Activated CD8-positive, alpha-beta T cell treated with anti-CD3 and anti-CD28 coated beads, Interleukin-2, amount 10 ng/mL, durations not matched to agents 7 days and 5 days (primary cell): ENCODE data around the gene CACTIN. TPM values are rescaled to one million over a fixed set of nuclear protein-coding genes. Genes with fewer than 3 reads are reported as not detected.
"Not testable (repeated sequence)": the region's sequence is repeated elsewhere in the genome, so short reads cannot be mapped to it uniquely, and the experiment has no call there.

ENCODE experiments used
- ATAC-seq: fragments of 150-1000 bp; cut with Tn5 transposase; one replicate; pipeline ENCODE4 v1.10.0; 2021; ENCODE audit warnings: moderate library complexity
- CTCF ChIA-PET: fragments of 350-600 bp; sonication (Branson Sonifier 250); formaldehyde crosslinking; loops from one replicate; lab custom pipeline; 2021; ENCODE audit warnings: antibody characterized with exemption; lab: Charles Lee
- POLR2A ChIA-PET: fragments of 350-600 bp; sonication (Branson Sonifier 250); formaldehyde crosslinking; loops from one replicate; lab custom pipeline; 2021; ENCODE audit warnings: antibody characterized with exemption; lab: Charles Lee
- DNase-seq: peaks from one replicate; pipeline ENCODE4 v3.0.0-alpha.2; 2020
- H3K27ac Mint-ChIP-seq: one replicate; pipeline ENCODE4 v1.8.0; 2021; ENCODE audit warnings: mild to moderate bottlenecking, mixed read lengths
- H3K27me3 Mint-ChIP-seq: one replicate; pipeline ENCODE4 v1.8.0; 2021; ENCODE audit warnings: low read depth, mixed read lengths
- H3K36me3 Mint-ChIP-seq: one replicate; pipeline ENCODE4 v1.8.0; 2021; ENCODE audit warnings: low read depth, mixed read lengths
- H3K4me1 Mint-ChIP-seq: one replicate; pipeline ENCODE4 v1.8.0; 2021; ENCODE audit warnings: low read depth, mixed read lengths
- H3K4me3 Mint-ChIP-seq: one replicate; pipeline ENCODE4 v1.8.0; 2021; ENCODE audit warnings: mild to moderate bottlenecking, mixed read lengths
- H3K9me3 Mint-ChIP-seq: one replicate; pipeline ENCODE4 v1.8.0; 2022; ENCODE audit warnings: mixed read lengths; ENCODE audit not compliant: insufficient read depth
- total RNA-seq, 2 experiments: library from RNA; stranded (reverse); gene quantifications; one replicate each; pipeline ENCODE4 v1.2.3, GENCODE V29; 2021

CACTIN gene
- total RNA-seq, 2 experiments from 2014 or later: 31.2 to 37.0 TPM

- ATAC-seq (no peak), DNase-seq (no peak)
- H3K4me3 Mint-ChIP-seq: no peak overlapping the region
- H3K36me3 Mint-ChIP-seq: peaks cover 9% of the 10 kb centered on the region
- H3K27ac Mint-ChIP-seq: no peak overlapping the region
- no peaks in the 10 kb centered on the region for H3K9me3 Mint-ChIP-seq
- H3K4me1 Mint-ChIP-seq: peaks cover 16% of the 10 kb centered on the region
- POLR2A ChIA-PET: no interaction called here
- no peaks in the 10 kb centered on the region for H3K27me3 Mint-ChIP-seq
- CTCF ChIA-PET: interaction anchor here (0.6 to 1.6 kb wide), 2 partner anchors 14 to 31 kb away, joined by 3 read pairs; no protein-coding TSS in a partner anchor
Measured at GRCh38 chr19:3575949-3576673, 50.5 kb downstream of the CACTIN start.

GRCh38 chr19:3575260-3575741 lies 51.3 kb downstream of the CACTIN start:
- Mint-ChIP-seq H3K27me3 (no peaks in the 10 kb centered on the region), H3K36me3 (peaks cover 9% of the 10 kb centered on the region), H3K27ac (no peak overlapping the region), H3K9me3 (no peaks in the 10 kb centered on the region), H3K4me1 (peaks cover 16% of the 10 kb centered on the region), H3K4me3 (no peak overlapping the region)
- ChIA-PET CTCF (interaction anchor here (0.6 to 1.6 kb wide), 2 partner anchors 13 to 30 kb away, joined by 3 read pairs; no protein-coding TSS in a partner anchor), POLR2A (interaction anchor here (1.2 kb wide), 1 partner anchor 29 kb away, joined by 3 read pairs; no protein-coding TSS in a partner anchor)
- DNase-seq (peak; percentile 37), ATAC-seq (no peak)

- POLR2A ChIA-PET: interaction anchor here (0.7 kb wide), 2 partner anchors 16 to 952 kb away, joined by 3 to 4 read pairs; no protein-coding TSS in a partner anchor
- Mint-ChIP-seq H3K27me3 (no peaks in the 10 kb centered on the region), H3K4me3 (peak overlapping the region; percentile 76), H3K27ac (peak overlapping the region; percentile 63), H3K36me3 (peaks cover 9% of the 10 kb centered on the region), H3K9me3 (no peaks in the 10 kb centered on the region), H3K4me1 (peaks cover 16% of the 10 kb centered on the region)
- DNase-seq (peak; percentile 93), ATAC-seq (peak; percentile 14)
- CTCF ChIA-PET: interaction anchor here (1.0 to 1.9 kb wide), 4 partner anchors 11 to 89 kb away, joined by 3 to 4 read pairs (median 3); partner anchors contain the start of gene GIPC3
Measured at GRCh38 chr19:3573858-3574637, 52.5 kb downstream of the CACTIN start.

GRCh38 chr19:3573162-3573857 lies 53.3 kb downstream of the CACTIN start:
- DNase-seq: no peak
- Mint-ChIP-seq H3K27ac (peak overlapping the region; percentile 64), H3K4me1 (peaks cover 16% of the 10 kb centered on the region), H3K9me3 (no peaks in the 10 kb centered on the region), H3K36me3 (peaks cover 9% of the 10 kb centered on the region), H3K4me3 (peak overlapping the region; percentile 76), H3K27me3 (no peaks in the 10 kb centered on the region)
- ChIA-PET POLR2A (interaction anchor here (0.7 kb wide), 2 partner anchors 15 to 952 kb away, joined by 3 to 4 read pairs; no protein-coding TSS in a partner anchor), CTCF (interaction anchor here (1.0 to 1.9 kb wide), 3 partner anchors 12 to 88 kb away, joined by 3 to 4 read pairs (median 3); partner anchors contain the start of gene GIPC3)
- peak; percentile 10 for ATAC-seq

GRCh38 chr19:3572855-3573161 lies 53.8 kb downstream of the CACTIN start, which contains the start of gene HMG20B:
TSS of gene HMG20B (plus strand) at chr19:3572944. CDS start at chr19:3573310, 366 bp downstream.
- DNase-seq: no peak
- CTCF ChIA-PET: interaction anchor here (1.7 to 1.9 kb wide), 2 partner anchors 16 to 87 kb away, joined by 4 read pairs; partner anchors contain the start of gene MFSD12

GRCh38 chr19:3572132-3572854 lies 54.3 kb downstream of the CACTIN start:
- H3K4me1 Mint-ChIP-seq: peaks cover 16% of the 10 kb centered on the region
- POLR2A ChIA-PET: no interaction called here
- CTCF ChIA-PET: interaction anchor here (1.7 kb wide), 1 partner anchor 15 kb away, joined by 4 read pairs; the partner anchor contains the start of gene MFSD12
- H3K9me3 Mint-ChIP-seq: no peaks in the 10 kb centered on the region
- DNase-seq: peak; percentile 100
- ATAC-seq: peak; percentile 97
- H3K27me3 Mint-ChIP-seq: no peaks in the 10 kb centered on the region
- H3K27ac Mint-ChIP-seq: peak overlapping the region; percentile 54
- peak overlapping the region; percentile 76 for H3K4me3 Mint-ChIP-seq
- peaks cover 9% of the 10 kb centered on the region for H3K36me3 Mint-ChIP-seq

More at GRCh38 chr19:3572855-3573161, 53.8 kb downstream of the CACTIN start, which contains the start of gene HMG20B:
- no peak for ATAC-seq
- Mint-ChIP-seq H3K27me3 (no peaks in the 10 kb centered on the region), H3K4me3 (peak within 1 kb of the TSS; percentile 76), H3K36me3 (peaks cover 9% of the 10 kb centered on the region), H3K27ac (peak within 1 kb of the TSS; percentile 64), H3K9me3 (no peaks in the 10 kb centered on the region), H3K4me1 (peaks cover 16% of the 10 kb centered on the region)
- POLR2A ChIA-PET: no interaction called here

- Mint-ChIP-seq H3K27me3 (no peaks in the 10 kb centered on the region), H3K4me3 (no peak overlapping the region), H3K27ac (no peak overlapping the region), H3K36me3 (peaks cover 6% of the 10 kb centered on the region), H3K9me3 (no peaks in the 10 kb centered on the region), H3K4me1 (peaks cover 16% of the 10 kb centered on the region)
- CTCF ChIA-PET: no interaction called here
- no peak for ATAC-seq
- POLR2A ChIA-PET: no interaction called here
- no peak for DNase-seq
Measured at GRCh38 chr19:3570606-3571011, 56.0 kb downstream of the CACTIN start.

GRCh38 chr19:3570042-3570441 lies 56.5 kb downstream of the CACTIN start:
- DNase-seq, H3K27me3 Mint-ChIP-seq, H3K27ac Mint-ChIP-seq, POLR2A ChIA-PET, H3K36me3 Mint-ChIP-seq, ATAC-seq, H3K9me3 Mint-ChIP-seq, H3K4me3 Mint-ChIP-seq: not testable (repeated sequence)
- peaks cover 16% of the 10 kb centered on the region for H3K4me1 Mint-ChIP-seq
- CTCF ChIA-PET: interaction anchor here (1.3 kb wide), 1 partner anchor 24 kb away, joined by 6 read pairs; no protein-coding TSS in a partner anchor

GRCh38 chr19:3565139-3565538 lies 61.5 kb downstream of the CACTIN start:
- no peaks in the 10 kb centered on the region for H3K4me1 Mint-ChIP-seq
- DNase-seq (no peak), ATAC-seq (no peak)
- ChIA-PET CTCF (no interaction called here), POLR2A (no interaction called here)
- H3K27me3 Mint-ChIP-seq: no peaks in the 10 kb centered on the region
- H3K27ac Mint-ChIP-seq: no peak overlapping the region
- H3K4me3 Mint-ChIP-seq: no peak overlapping the region
- H3K9me3 Mint-ChIP-seq: no peaks in the 10 kb centered on the region
- no peaks in the 10 kb centered on the region for H3K36me3 Mint-ChIP-seq

- no peaks in the 10 kb centered on the region for H3K36me3 Mint-ChIP-seq
- no peak overlapping the region for H3K27ac Mint-ChIP-seq
- H3K9me3 Mint-ChIP-seq: no peaks in the 10 kb centered on the region
- POLR2A ChIA-PET: no interaction called here
- DNase-seq: no peak
- no peaks in the 10 kb centered on the region for H3K27me3 Mint-ChIP-seq
- CTCF ChIA-PET: no interaction called here
- H3K4me3 Mint-ChIP-seq: no peak overlapping the region
- ATAC-seq: no peak
- H3K4me1 Mint-ChIP-seq: no peaks in the 10 kb centered on the region
Measured at GRCh38 chr19:3563709-3564524, 62.7 kb downstream of the CACTIN start.
